Kidney (tissue), 14 donors: ENCODE data around the gene UBQLN3. TPM values are rescaled to one million over a fixed set of nuclear protein-coding genes. Genes with fewer than 3 reads are reported as not detected.
A peak's percentile ranks its signal among the peaks of the same experiment; 100 is the strongest.

ENCODE experiments used
- DNase-seq, 5 donors: peaks; one replicate each; pipeline ENCODE4 v3.0.0-alpha.2; 2013 to 2020
- FAIRE-seq: peaks from 2 replicates; lab custom pipeline; 2012; peaks lifted over from hg19 to GRCh38; lab: Jason Lieb, UNC
- H3K27ac ChIP-seq, 2 donors: one replicate each; pipeline ENCODE4 v1.7.0; 2013; ENCODE audit warnings: low read depth in 2 of 2, low read length in 2 of 2, inconsistent platforms in 1 of 2
- H3K27me3 ChIP-seq: one replicate; pipeline ENCODE4 v1.7.1; 2013; ENCODE audit warnings: low read length, inconsistent platforms; ENCODE audit not compliant: control insufficient read depth, insufficient read depth
- H3K36me3 ChIP-seq, 3 donors: one replicate each; pipeline versions ENCODE4 v1.7.0 to v1.7.1; 2013; ENCODE audit warnings: low read length in 3 of 3, control low read depth in 1 of 3, inconsistent platforms in 1 of 3; ENCODE audit not compliant: insufficient read depth in 3 of 3, control insufficient read depth in 2 of 3
- H3K4me1 ChIP-seq, 3 donors: one replicate each; pipeline versions ENCODE4 v1.7.0 to v1.7.1; 2013; ENCODE audit warnings: low read length in 3 of 3, inconsistent platforms in 1 of 3, low read depth in 1 of 3; ENCODE audit not compliant: control insufficient read depth in 2 of 3, insufficient read depth in 2 of 3
- H3K4me3 ChIP-seq, 3 donors: one replicate each; pipeline versions ENCODE4 v1.7.0 to v1.8.1; 2013; ENCODE audit warnings: low read length in 3 of 3, control low read depth in 1 of 3, inconsistent platforms in 1 of 3
- H3K9ac ChIP-seq, 3 donors: one replicate each; pipeline versions ENCODE4 v1.7.0 to v1.7.1; 2013; ENCODE audit warnings: low read length in 3 of 3, control low read depth in 1 of 3, inconsistent platforms in 1 of 3
- H3K9me3 ChIP-seq, 3 donors: one replicate each; pipeline versions ENCODE4 v1.7.0 to v1.7.1; 2013; ENCODE audit warnings: low read length in 3 of 3, control low read depth in 1 of 3, inconsistent platforms in 1 of 3; ENCODE audit not compliant: control insufficient read depth in 2 of 3, insufficient read depth in 1 of 3
- intact Hi-C: fragments of 100-400 bp; cut with DNase I; formaldehyde crosslinking; loops from one replicate; pipeline ENCODE4 v1.11.1; 2022
- polyA plus RNA-seq: library from polyadenylated mRNA; stranded (reverse); fragments of 350-450 nt; fragmentation: Illumina TruSeq; extraction: RNeasy Lipid Tissue Mini Kit (QIAGEN cat#74804); gene quantifications from one replicate; pipeline ENCODE4 v1.2.3, GENCODE V29; 2014; ENCODE audit warnings: low read depth, low replicate concordance; ENCODE audit not compliant: insufficient read depth
- total RNA-seq: library from RNA; stranded (reverse); fragmentation: NEBNext Ultra II Directional; extraction: Animal tissue kit (Norgen Biotek cat#: 25700); gene quantifications from one replicate; pipeline ENCODE4 v1.2.1, GENCODE V29; 2021
- TF ChIP-seq, protein P1 (sequence below): IDR thresholded peaks from 3 replicates; pipeline ENCODE4 v1.5.1; 2012; ENCODE audit warnings: mild to moderate bottlenecking, moderate library complexity, borderline replicate concordance; ENCODE audit not compliant: insufficient read depth; ENCODE audit errors: extremely low read depth
- donor health status: control.
- donor health status: control.
- donor health status: control.
- donor health status: control.
- donor health status: control.
- donor health status: DM: yes; HTN: yes; CAD: no.
- donor health status: Normal renal cell carcinoma (clear cell type).

The UBQLN3 gene
- total and polyA plus RNA-seq, 2 donors from 2014 or later = 0.35 TPM; not detected in 1

DNA sequence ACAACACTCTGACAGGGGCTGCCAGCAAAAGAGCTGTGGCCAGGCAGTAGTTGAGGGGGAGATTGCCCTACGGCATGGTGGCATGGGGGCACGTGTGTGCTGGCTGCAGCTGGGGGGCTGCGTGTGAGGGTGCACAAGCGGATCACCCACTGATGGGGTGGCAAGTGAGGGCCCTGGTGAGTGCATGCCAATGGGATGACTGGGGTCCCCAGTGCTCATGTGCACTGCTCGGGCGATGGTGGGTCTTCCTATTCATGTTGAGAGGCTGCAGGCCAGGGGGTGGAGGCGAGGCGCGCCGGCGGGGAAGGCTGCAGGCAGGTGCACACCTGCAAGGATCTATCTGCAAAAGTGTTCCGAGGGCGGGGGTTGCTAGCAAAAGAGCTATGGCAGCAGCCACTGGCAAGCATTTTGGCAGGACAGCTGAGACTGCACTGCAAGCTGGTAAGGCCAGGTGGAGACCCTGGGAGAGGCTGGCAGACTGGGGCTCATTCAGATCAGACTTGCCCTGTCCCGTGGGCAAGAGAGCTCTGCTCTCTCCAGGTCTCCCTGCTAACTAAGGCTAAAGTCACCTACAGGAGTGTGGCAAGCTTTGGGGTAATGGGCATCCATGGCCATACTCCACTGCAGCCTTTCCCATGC is 48.7 kb downstream of the UBQLN3 start:
- FAIRE-seq = no peak
- Histone ChIP-seq H3K4me1 (no peaks in the 10 kb centered on the region), H3K27ac (no peak overlapping the region), H3K9me3 (no peaks in the 10 kb centered on the region), H3K4me3 (no peak overlapping the region), H3K27me3 (no peaks in the 10 kb centered on the region), H3K36me3 (no peaks in the 10 kb centered on the region), H3K9ac (no peak overlapping the region)
- TF ChIP-seq, protein P1, sequence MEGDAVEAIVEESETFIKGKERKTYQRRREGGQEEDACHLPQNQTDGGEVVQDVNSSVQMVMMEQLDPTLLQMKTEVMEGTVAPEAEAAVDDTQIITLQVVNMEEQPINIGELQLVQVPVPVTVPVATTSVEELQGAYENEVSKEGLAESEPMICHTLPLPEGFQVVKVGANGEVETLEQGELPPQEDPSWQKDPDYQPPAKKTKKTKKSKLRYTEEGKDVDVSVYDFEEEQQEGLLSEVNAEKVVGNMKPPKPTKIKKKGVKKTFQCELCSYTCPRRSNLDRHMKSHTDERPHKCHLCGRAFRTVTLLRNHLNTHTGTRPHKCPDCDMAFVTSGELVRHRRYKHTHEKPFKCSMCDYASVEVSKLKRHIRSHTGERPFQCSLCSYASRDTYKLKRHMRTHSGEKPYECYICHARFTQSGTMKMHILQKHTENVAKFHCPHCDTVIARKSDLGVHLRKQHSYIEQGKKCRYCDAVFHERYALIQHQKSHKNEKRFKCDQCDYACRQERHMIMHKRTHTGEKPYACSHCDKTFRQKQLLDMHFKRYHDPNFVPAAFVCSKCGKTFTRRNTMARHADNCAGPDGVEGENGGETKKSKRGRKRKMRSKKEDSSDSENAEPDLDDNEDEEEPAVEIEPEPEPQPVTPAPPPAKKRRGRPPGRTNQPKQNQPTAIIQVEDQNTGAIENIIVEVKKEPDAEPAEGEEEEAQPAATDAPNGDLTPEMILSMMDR = no peak
- intact Hi-C loops = no loop called here
- peak in 1 of 5 donors; percentile 62 for DNase-seq

Other genes with a start within 250 kb of the UBQLN3 start
- gene HBE1, start 240.0 kb downstream of the UBQLN3 start, total RNA-seq = not detected
- gene HBE1, start 240.0 kb downstream of the UBQLN3 start, polyA plus RNA-seq = not detected
- not detected for gene OR51B4, start 208.0 kb downstream of the UBQLN3 start, total RNA-seq
- gene OR51B4, start 208.0 kb downstream of the UBQLN3 start, polyA plus RNA-seq = not detected
- not detected for gene OR51B2, start 185.7 kb downstream of the UBQLN3 start, total RNA-seq
- gene OR51B2, start 185.7 kb downstream of the UBQLN3 start, polyA plus RNA-seq = not detected
- not detected for gene OR51B5, start 166.4 kb downstream of the UBQLN3 start, total RNA-seq
- not detected for gene OR51B5, start 166.4 kb downstream of the UBQLN3 start, polyA plus RNA-seq
- not detected for gene OR51B6, start 158.4 kb downstream of the UBQLN3 start, total RNA-seq
- not detected for gene OR51B6, start 158.4 kb downstream of the UBQLN3 start, polyA plus RNA-seq
- not detected for gene OR51M1, start 126.1 kb downstream of the UBQLN3 start, total RNA-seq
- not detected for gene OR51M1, start 126.1 kb downstream of the UBQLN3 start, polyA plus RNA-seq
- not detected for gene OR51Q1, start 87.8 kb downstream of the UBQLN3 start, total RNA-seq
- gene OR51Q1, start 87.8 kb downstream of the UBQLN3 start, polyA plus RNA-seq = not detected
- 0.35 TPM for gene OR51I1, start 68.4 kb downstream of the UBQLN3 start, total RNA-seq
- not detected for gene OR51I1, start 68.4 kb downstream of the UBQLN3 start, polyA plus RNA-seq
- gene OR51I2, start 60.6 kb downstream of the UBQLN3 start, total RNA-seq = not detected
- gene OR51I2, start 60.6 kb downstream of the UBQLN3 start, polyA plus RNA-seq = not detected
- gene OR52D1, start 21.3 kb downstream of the UBQLN3 start, total RNA-seq = not detected
- gene OR52D1, start 21.3 kb downstream of the UBQLN3 start, polyA plus RNA-seq = not detected
- 0.69 TPM for gene UBQLNL, start 6.7 kb upstream of the UBQLN3 start, total RNA-seq
- gene UBQLNL, start 6.7 kb upstream of the UBQLN3 start, polyA plus RNA-seq = 0.32 TPM
- gene OR52H1, start 38.6 kb upstream of the UBQLN3 start, total RNA-seq = 0.57 TPM
- gene OR52H1, start 38.6 kb upstream of the UBQLN3 start, polyA plus RNA-seq = not detected
- not detected for gene OR52B6, start 70.9 kb upstream of the UBQLN3 start, total RNA-seq
- not detected for gene OR52B6, start 70.9 kb upstream of the UBQLN3 start, polyA plus RNA-seq
- 6.5 TPM for gene TRIM6, start 86.7 kb upstream of the UBQLN3 start, total RNA-seq
- gene TRIM6, start 86.7 kb upstream of the UBQLN3 start, polyA plus RNA-seq = 7.4 TPM
- gene TRIM34, start 115.0 kb upstream of the UBQLN3 start, total RNA-seq = 6.7 TPM
- gene TRIM34, start 115.0 kb upstream of the UBQLN3 start, polyA plus RNA-seq = 5.9 TPM
- 27.7 TPM for gene TRIM5, start 175.1 kb upstream of the UBQLN3 start, total RNA-seq
- gene TRIM5, start 175.1 kb upstream of the UBQLN3 start, polyA plus RNA-seq = 11.2 TPM
- 80.9 TPM for gene TRIM22, start 179.8 kb upstream of the UBQLN3 start, total RNA-seq
- gene TRIM22, start 179.8 kb upstream of the UBQLN3 start, polyA plus RNA-seq = 11.5 TPM
- 0.28 TPM for gene OR56B1, start 226.5 kb upstream of the UBQLN3 start, total RNA-seq
- gene OR56B1, start 226.5 kb upstream of the UBQLN3 start, polyA plus RNA-seq = not detected
- gene OR52N4, start 244.3 kb upstream of the UBQLN3 start, total RNA-seq = 0.60 TPM
- not detected for gene OR52N4, start 244.3 kb upstream of the UBQLN3 start, polyA plus RNA-seq